HG03066 (cell line): ENCODE results near the gene WDR64.
A peak's percentile ranks its signal among the peaks of the same experiment; 100 is the strongest.

Source experiments
- ATAC-seq: cut with Tn5 transposase; IDR thresholded peaks from one replicate; pipeline ENCODE4 v1.9.1; 2021; ENCODE audit warnings: low read depth; ENCODE audit not compliant: unreplicated experiment

The WDR64 gene

GRCh38 chr1:241630476-241630875, 21.6 kb upstream of the WDR64 start:
- no peak for ATAC-seq

- ATAC-seq, result no peak
Measured at GRCh38 chr1:241630899-241631298, 21.2 kb upstream of the WDR64 start.

GRCh38 chr1:241631674-241632073, 20.4 kb upstream of the WDR64 start:
- ATAC-seq, result no peak

GRCh38 chr1:241632987-241633386, 19.1 kb upstream of the WDR64 start:
- ATAC-seq, result no peak

- ATAC-seq, result no peak
Measured at GRCh38 chr1:241635556-241636152, 16.4 kb upstream of the WDR64 start.

GRCh38 chr1:241636291-241636690, 15.8 kb upstream of the WDR64 start:
- no peak for ATAC-seq

- ATAC-seq, result no peak
Measured at GRCh38 chr1:241637046-241637590, 15.0 kb upstream of the WDR64 start.

- ATAC-seq, result no peak
Measured at GRCh38 chr1:241637604-241638003, 14.5 kb upstream of the WDR64 start.

GRCh38 chr1:241638099-241638682, 13.9 kb upstream of the WDR64 start:
- no peak for ATAC-seq

- no peak for ATAC-seq
Measured at GRCh38 chr1:241638909-241639622, 13.0 kb upstream of the WDR64 start.

GRCh38 chr1:241639623-241640148, 12.4 kb upstream of the WDR64 start:
- peak; percentile 37 for ATAC-seq

GRCh38 chr1:241640149-241640866, 11.8 kb upstream of the WDR64 start, which contains the start of the genes CHML and OPN3:
Gene CHML (minus strand): TSS chr1:241640369. CDS start chr1:241635766, 4,603 bp downstream.
Gene OPN3 (minus strand): TSS chr1:241640369. CDS start chr1:241640254, 115 bp downstream.
- peak; percentile 77 for ATAC-seq

- no peak for ATAC-seq
Measured at GRCh38 chr1:241640867-241641622, 11.0 kb upstream of the WDR64 start.

GRCh38 chr1:241641773-241642592, 10.1 kb upstream of the WDR64 start:
- ATAC-seq, result no peak

- no peak for ATAC-seq
Measured at GRCh38 chr1:241642593-241642944, 9.5 kb upstream of the WDR64 start.

- ATAC-seq, result no peak
Measured at GRCh38 chr1:241644259-241644658, 7.8 kb upstream of the WDR64 start.

- ATAC-seq, result no peak
Measured at GRCh38 chr1:241645199-241645598, 6.9 kb upstream of the WDR64 start.

- ATAC-seq, result no peak
Measured at GRCh38 chr1:241646201-241646600, 5.9 kb upstream of the WDR64 start.

GRCh38 chr1:241647658-241648057, 4.4 kb upstream of the WDR64 start:
- ATAC-seq, result no peak
